ENCODE results near the gene NAXE.

DNA sequence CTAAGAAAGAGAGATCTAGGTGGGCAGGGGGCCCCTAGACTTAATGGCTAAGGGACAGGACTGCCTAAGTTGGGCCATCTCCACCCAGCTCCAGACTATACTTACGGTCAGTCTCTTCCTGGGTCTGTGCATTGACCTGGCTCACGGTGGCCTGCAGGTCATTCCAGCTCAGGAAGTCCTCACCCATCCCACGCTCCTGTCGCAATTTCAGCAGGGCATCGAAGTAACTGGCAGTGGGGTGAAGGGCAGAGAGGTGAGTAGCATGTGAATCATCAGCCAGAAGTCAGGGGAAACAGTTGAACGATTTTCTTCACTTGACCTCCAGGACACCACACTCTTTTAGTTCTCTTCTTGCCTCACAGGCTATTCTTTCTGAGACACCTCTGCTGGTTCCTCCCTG is 39.7 kb upstream of the NAXE start:
- TF ChIP-seq, protein P1, sequence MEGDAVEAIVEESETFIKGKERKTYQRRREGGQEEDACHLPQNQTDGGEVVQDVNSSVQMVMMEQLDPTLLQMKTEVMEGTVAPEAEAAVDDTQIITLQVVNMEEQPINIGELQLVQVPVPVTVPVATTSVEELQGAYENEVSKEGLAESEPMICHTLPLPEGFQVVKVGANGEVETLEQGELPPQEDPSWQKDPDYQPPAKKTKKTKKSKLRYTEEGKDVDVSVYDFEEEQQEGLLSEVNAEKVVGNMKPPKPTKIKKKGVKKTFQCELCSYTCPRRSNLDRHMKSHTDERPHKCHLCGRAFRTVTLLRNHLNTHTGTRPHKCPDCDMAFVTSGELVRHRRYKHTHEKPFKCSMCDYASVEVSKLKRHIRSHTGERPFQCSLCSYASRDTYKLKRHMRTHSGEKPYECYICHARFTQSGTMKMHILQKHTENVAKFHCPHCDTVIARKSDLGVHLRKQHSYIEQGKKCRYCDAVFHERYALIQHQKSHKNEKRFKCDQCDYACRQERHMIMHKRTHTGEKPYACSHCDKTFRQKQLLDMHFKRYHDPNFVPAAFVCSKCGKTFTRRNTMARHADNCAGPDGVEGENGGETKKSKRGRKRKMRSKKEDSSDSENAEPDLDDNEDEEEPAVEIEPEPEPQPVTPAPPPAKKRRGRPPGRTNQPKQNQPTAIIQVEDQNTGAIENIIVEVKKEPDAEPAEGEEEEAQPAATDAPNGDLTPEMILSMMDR (IDR thresholded peaks at IDR 0.05) = no peak
- no peak for TF ChIP-seq EZH2 (IDR thresholded peaks at IDR 0.05)

Data from neural progenitor cell (in vitro differentiated cells).